ENCODE measurements around the gene GALT.
"Not testable (repeated sequence)": the region's sequence is repeated elsewhere in the genome, so short reads cannot be mapped to it uniquely, and the experiment has no call there.

DNA sequence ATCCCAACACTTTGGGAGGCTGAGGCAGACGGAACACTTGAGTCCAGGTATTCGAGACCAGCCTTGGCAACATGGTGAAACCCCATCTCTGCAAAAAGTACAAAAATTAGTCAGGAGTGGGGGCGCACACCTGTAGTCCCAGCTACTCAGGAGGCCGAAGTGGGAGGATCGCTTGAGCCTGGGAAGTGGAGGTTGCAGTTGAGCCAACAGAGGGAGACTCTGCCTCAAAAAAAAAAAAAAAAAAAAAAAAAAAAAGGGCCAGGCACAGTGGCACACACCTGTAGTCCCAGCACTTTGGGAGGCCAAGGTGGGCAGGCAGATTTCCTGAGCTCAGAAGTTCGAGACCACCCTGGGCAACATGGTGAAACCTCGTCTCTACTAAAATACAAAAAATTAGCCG lies 7.2 kb upstream of the GALT start:
- TF ChIP-seq, protein P1, sequence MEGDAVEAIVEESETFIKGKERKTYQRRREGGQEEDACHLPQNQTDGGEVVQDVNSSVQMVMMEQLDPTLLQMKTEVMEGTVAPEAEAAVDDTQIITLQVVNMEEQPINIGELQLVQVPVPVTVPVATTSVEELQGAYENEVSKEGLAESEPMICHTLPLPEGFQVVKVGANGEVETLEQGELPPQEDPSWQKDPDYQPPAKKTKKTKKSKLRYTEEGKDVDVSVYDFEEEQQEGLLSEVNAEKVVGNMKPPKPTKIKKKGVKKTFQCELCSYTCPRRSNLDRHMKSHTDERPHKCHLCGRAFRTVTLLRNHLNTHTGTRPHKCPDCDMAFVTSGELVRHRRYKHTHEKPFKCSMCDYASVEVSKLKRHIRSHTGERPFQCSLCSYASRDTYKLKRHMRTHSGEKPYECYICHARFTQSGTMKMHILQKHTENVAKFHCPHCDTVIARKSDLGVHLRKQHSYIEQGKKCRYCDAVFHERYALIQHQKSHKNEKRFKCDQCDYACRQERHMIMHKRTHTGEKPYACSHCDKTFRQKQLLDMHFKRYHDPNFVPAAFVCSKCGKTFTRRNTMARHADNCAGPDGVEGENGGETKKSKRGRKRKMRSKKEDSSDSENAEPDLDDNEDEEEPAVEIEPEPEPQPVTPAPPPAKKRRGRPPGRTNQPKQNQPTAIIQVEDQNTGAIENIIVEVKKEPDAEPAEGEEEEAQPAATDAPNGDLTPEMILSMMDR (IDR thresholded peaks at IDR 0.05; ENCODE audit: low read depth, low read length): not testable (repeated sequence)
- TF ChIP-seq, protein P2, sequence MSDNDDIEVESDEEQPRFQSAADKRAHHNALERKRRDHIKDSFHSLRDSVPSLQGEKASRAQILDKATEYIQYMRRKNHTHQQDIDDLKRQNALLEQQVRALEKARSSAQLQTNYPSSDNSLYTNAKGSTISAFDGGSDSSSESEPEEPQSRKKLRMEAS (IDR thresholded peaks at IDR 0.05; ENCODE audit: low read depth, low read length): not testable (repeated sequence)
- TF ChIP-seq MYC (IDR thresholded peaks at IDR 0.05; ENCODE audit: low read depth, low read length); POLR2A (IDR thresholded peaks at IDR 0.05; ENCODE audit: extremely low read depth, insufficient read length): not testable (repeated sequence)
